OCI-LY1 (cell line): ENCODE results near the gene COA8.

ENCODE experiments used
- CTCF ChIP-seq: fragments of 200-600 bp; sonication (generic), shearing (Covaris generic); IDR thresholded peaks from 2 replicates; pipeline ENCODE4 v1.5.1; 2017; ENCODE audit warnings: mild to moderate bottlenecking, antibody characterized with exemption, low read length, moderate library complexity, mixed read lengths
- EZH2 ChIP-seq: fragments of 200-600 bp; sonication (generic), shearing (Covaris generic); IDR thresholded peaks from 2 replicates; pipeline ENCODE4 v1.8.0; 2017; ENCODE audit warnings: borderline replicate concordance, mixed run types, mild to moderate bottlenecking, antibody characterized with exemption, low read length, moderate library complexity, mixed read lengths

- TF ChIP-seq CTCF (no peak), EZH2 (no peak)
Measured at GRCh38 chr14:103558071-103558882, 4.5 kb upstream of the COA8 start.
